H1 (cell line): ENCODE results near the gene PRX. TPM values are rescaled to one million over a fixed set of nuclear protein-coding genes. Genes with fewer than 3 reads are reported as not detected.

ENCODE experiments used
- CTCF ChIA-PET: fragments of 300-600 bp; sonication (Branson Sonifier 250); formaldehyde crosslinking; loops from one replicate; lab custom pipeline; 2021; ENCODE audit not compliant: partially characterized antibody; lab: Charles Lee
- POLR2A ChIA-PET: fragments of 300-600 bp; sonication (Branson Sonifier 250); formaldehyde crosslinking; loops from one replicate; lab custom pipeline; 2021; ENCODE audit warnings: inconsistent platforms; ENCODE audit not compliant: partially characterized antibody; lab: Charles Lee
- DNase-seq, 2 experiments: peaks; one replicate each; pipeline versions ENCODE4 v3.0.0 to v3.0.0-alpha.2; 2010 to 2022; ENCODE audit warnings: low spot score in 2 of 2, low read depth in 1 of 2, mixed read lengths in 1 of 2
- FAIRE-seq: peaks from 2 replicates; lab custom pipeline; 2011; peaks lifted over from hg19 to GRCh38; lab: Jason Lieb, UNC
- H2AFZ ChIP-seq: 2 replicates; pipeline ENCODE4 v1.8.1; 2012; ENCODE audit warnings: low read length, inconsistent platforms
- H2AK5ac ChIP-seq: 2 replicates; pipeline ENCODE4 v1.6.1; 2013; ENCODE audit warnings: low read depth, low read length
- H2BK120ac ChIP-seq: replicated peaks from 2 replicates; pipeline ENCODE3; 2013; ENCODE audit warnings: low read depth, low read length, inconsistent platforms
- H2BK12ac ChIP-seq: 2 replicates; pipeline ENCODE4 v1.6.1; 2013; ENCODE audit warnings: low read depth, low read length
- H2BK15ac ChIP-seq: 2 replicates; pipeline ENCODE4 v1.6.1; 2013; ENCODE audit warnings: low read length
- H2BK20ac ChIP-seq: 2 replicates; pipeline ENCODE4 v1.6.1; 2013; ENCODE audit warnings: low read length
- H2BK5ac ChIP-seq: 2 replicates; pipeline ENCODE4 v1.6.1; 2013; ENCODE audit warnings: low read depth, low read length
- H3K14ac ChIP-seq: 2 replicates; pipeline ENCODE4 v1.6.1; 2013; ENCODE audit warnings: inconsistent platforms; ENCODE audit not compliant: insufficient read length
- H3K18ac ChIP-seq: 2 replicates; pipeline ENCODE4 v1.6.1; 2013; ENCODE audit warnings: low read length; ENCODE audit errors: extremely low read depth
- H3K23ac ChIP-seq: 2 replicates; pipeline ENCODE4 v1.6.1; 2013; ENCODE audit warnings: inconsistent platforms; ENCODE audit not compliant: insufficient read length
- H3K23me2 ChIP-seq: 2 replicates; pipeline ENCODE4 v1.6.1; 2013; ENCODE audit warnings: low read depth, low read length
- H3K27ac ChIP-seq: 2 replicates; pipeline ENCODE4 v1.6.1; 2011; ENCODE audit warnings: low read depth, low read length, inconsistent platforms
- H3K27me3 ChIP-seq, 4 experiments: replicated peaks in 1 of 4; 1 replicate in 1 of 4; 2 replicates in 3 of 4; pipeline versions ENCODE4 v1.6.1 to v1.8.1; 2011 to 2013; ENCODE audit warnings: low read length in 3 of 4, mild to moderate bottlenecking in 3 of 4, inconsistent platforms in 2 of 4, mixed read lengths in 2 of 4, moderate library complexity in 1 of 4; ENCODE audit not compliant: control insufficient read depth in 3 of 4, insufficient read depth in 3 of 4; ENCODE audit errors: extremely low read depth in 1 of 4
- H3K36me3 ChIP-seq, 4 experiments: 2 replicates each; pipeline versions ENCODE4 v1.6.1 to v1.8.1; 2011 to 2013; ENCODE audit warnings: mild to moderate bottlenecking in 4 of 4, low read length in 3 of 4, moderate library complexity in 2 of 4, control low read depth in 1 of 4, inconsistent platforms in 1 of 4; ENCODE audit not compliant: insufficient read depth in 4 of 4, control insufficient read depth in 2 of 4
- H3K4ac ChIP-seq: replicated peaks from 2 replicates; pipeline ENCODE3; 2013; ENCODE audit warnings: low read length, low read depth, mixed read lengths, inconsistent platforms; ENCODE audit not compliant: insufficient read length
- H3K4me1 ChIP-seq, 4 experiments: replicated peaks in 1 of 4; 1 replicate in 1 of 4; 2 replicates in 3 of 4; pipeline versions ENCODE4 v1.6.1 to v1.8.1; 2011 to 2013; ENCODE audit warnings: low read length in 3 of 4, inconsistent platforms in 2 of 4, mixed read lengths in 1 of 4; ENCODE audit not compliant: insufficient read depth in 4 of 4, control insufficient read depth in 3 of 4
- H3K4me2 ChIP-seq, 2 experiments: 2 replicates each; pipeline versions ENCODE4 v1.6.1 to v1.8.1; 2011 to 2013; ENCODE audit warnings: low read depth in 2 of 2, low read length in 2 of 2, control low read depth in 1 of 2, inconsistent platforms in 1 of 2, mild to moderate bottlenecking in 1 of 2; ENCODE audit not compliant: insufficient read depth in 1 of 2
- H3K4me3 ChIP-seq, 4 experiments: fragments of 200-600, 300-600 bp in 1 of 4; sonication (generic), shearing (Covaris generic), sonication (Bioruptor Twin) in 1 of 4; 2 replicates each; pipeline versions ENCODE4 v1.5.1 to v1.8.1; 2011 to 2016; ENCODE audit warnings: low read length in 4 of 4, low read depth in 3 of 4, control low read depth in 2 of 4, inconsistent platforms in 2 of 4, mild to moderate bottlenecking in 2 of 4, mixed read lengths in 1 of 4, moderate library complexity in 1 of 4; ENCODE audit not compliant: insufficient read depth in 2 of 4; ENCODE audit errors: extremely low read depth in 1 of 4
- H3K56ac ChIP-seq: replicated peaks from 2 replicates; pipeline ENCODE3; 2013; ENCODE audit warnings: low read depth, mild to moderate bottlenecking, mixed read lengths, low read length, inconsistent platforms; ENCODE audit not compliant: insufficient read length
- H3K79me1 ChIP-seq: 2 replicates; pipeline ENCODE4 v1.6.1; 2013; ENCODE audit warnings: low read depth, low read length, control low read depth
- H3K79me2 ChIP-seq, 2 experiments: 2 replicates each; pipeline versions ENCODE4 v1.6.1 to v1.8.1; 2012 to 2013; ENCODE audit warnings: low read length in 2 of 2, mild to moderate bottlenecking in 2 of 2, inconsistent platforms in 1 of 2; ENCODE audit not compliant: insufficient read depth in 2 of 2, control insufficient read depth in 1 of 2
- H3K9ac ChIP-seq, 4 experiments: replicated peaks in 1 of 4; 1 replicate in 1 of 4; 2 replicates in 3 of 4; pipeline versions ENCODE4 v1.6.1 to v1.8.1; 2011 to 2013; ENCODE audit warnings: low read depth in 3 of 4, low read length in 3 of 4, control low read depth in 2 of 4, mild to moderate bottlenecking in 2 of 4, moderate library complexity in 2 of 4, inconsistent platforms in 1 of 4; ENCODE audit errors: extremely low read depth in 1 of 4
- H3K9me3 ChIP-seq, 2 experiments: 2 replicates each; pipeline versions ENCODE4 v1.6.1 to v1.8.1; 2012 to 2013; ENCODE audit warnings: mild to moderate bottlenecking in 2 of 2, moderate library complexity in 2 of 2, control low read depth in 1 of 2, inconsistent platforms in 1 of 2, low read depth in 1 of 2, low read length in 1 of 2, mixed read lengths in 1 of 2; ENCODE audit not compliant: insufficient read depth in 2 of 2
- H4K20me1 ChIP-seq, 2 experiments: replicated peaks in 1 of 2; 2 replicates each; pipeline versions ENCODE3 to v1.8.1; 2011 to 2013; ENCODE audit warnings: inconsistent platforms in 2 of 2, low read length in 2 of 2, mild to moderate bottlenecking in 1 of 2; ENCODE audit not compliant: insufficient read depth in 2 of 2, control insufficient read depth in 1 of 2
- H4K5ac ChIP-seq: 2 replicates; pipeline ENCODE4 v1.6.1; 2013; ENCODE audit warnings: low read length, low read depth, mixed read lengths, inconsistent platforms; ENCODE audit not compliant: insufficient read length
- H4K8ac ChIP-seq: 2 replicates; pipeline ENCODE4 v1.8.0; 2013; ENCODE audit warnings: mild to moderate bottlenecking, moderate library complexity, low read length, inconsistent platforms; ENCODE audit not compliant: insufficient read depth; ENCODE audit errors: extremely low read depth
- H4K91ac ChIP-seq: replicated peaks from 2 replicates; pipeline ENCODE3; 2013; ENCODE audit warnings: low read length, mixed read lengths, inconsistent platforms; ENCODE audit not compliant: insufficient read length
- ASH2L ChIP-seq: fragments of 200-600, 300-600 bp; sonication (generic); IDR thresholded peaks from one replicate; pipeline ENCODE4 v1.7.1; 2017; ENCODE audit warnings: low read length
- BACH1 ChIP-seq: IDR thresholded peaks from 2 replicates; pipeline ENCODE4 v1.6.1; 2012; ENCODE audit warnings: low read length, improper control_type of control experiment
- EZH2 ChIP-seq: fragments of 200-600 bp; sonication (generic); IDR thresholded peaks from 2 replicates; pipeline ENCODE4 v1.7.1; 2012; ENCODE audit warnings: low read depth, mild to moderate bottlenecking, moderate library complexity, low read length, inconsistent platforms; ENCODE audit not compliant: severe bottlenecking
- JUND ChIP-seq: IDR thresholded peaks from 2 replicates; pipeline ENCODE4 v1.6.1; 2011; ENCODE audit warnings: mild to moderate bottlenecking, improper control_type of control experiment, low read length
- KDM4A ChIP-seq: IDR thresholded peaks from one replicate; pipeline ENCODE4 v1.7.1; 2012; ENCODE audit warnings: low read depth, mild to moderate bottlenecking, moderate library complexity, low read length, inconsistent platforms; ENCODE audit not compliant: severe bottlenecking
- KDM5A ChIP-seq: fragments of 200-600 bp; IDR thresholded peaks from 2 replicates; pipeline ENCODE4 v1.7.1; 2012; ENCODE audit warnings: mild to moderate bottlenecking, low read length, inconsistent platforms, mixed read lengths
- PHF8 ChIP-seq: fragments of 200-600 bp; sonication (generic); conservative IDR thresholded peaks from 2 replicates; pipeline ENCODE4 v1.7.1; 2012; ENCODE audit warnings: low read depth, mild to moderate bottlenecking, inconsistent platforms, low read length, moderate library complexity
- RAD21 ChIP-seq, 2 experiments: IDR thresholded peaks in 1 of 2; conservative IDR thresholded peaks in 1 of 2; 2 replicates each; pipeline ENCODE4 v1.6.1; 2011; ENCODE audit warnings: low read depth in 2 of 2, low read length in 2 of 2, improper control_type of control experiment in 1 of 2, inconsistent platforms in 1 of 2, mild to moderate bottlenecking in 1 of 2, moderate library complexity in 1 of 2
- RNF2 ChIP-seq: fragments of 200-900, 300-1000 bp; sonication (generic); IDR thresholded peaks from 2 replicates; pipeline ENCODE4 v1.7.1; 2016; ENCODE audit warnings: borderline replicate concordance, low read depth, mild to moderate bottlenecking, antibody characterized with exemption, low read length; ENCODE audit not compliant: poor library complexity, severe bottlenecking; ENCODE audit errors: missing control alignments
- SIRT6 ChIP-seq: IDR thresholded peaks from one replicate; pipeline ENCODE4 v1.7.1; 2012; ENCODE audit warnings: low read length, inconsistent platforms
- TEAD4 ChIP-seq: IDR thresholded peaks from 2 replicates; pipeline ENCODE4 v1.6.1; 2012; ENCODE audit warnings: low read depth, low read length, inconsistent platforms, mixed read lengths
- ZNF274 ChIP-seq: IDR thresholded peaks from 2 replicates; pipeline ENCODE4 v1.7.0; 2012; ENCODE audit warnings: low read length, borderline replicate concordance; ENCODE audit errors: extremely low read depth
- WGBS, 2 experiments: shearing (Covaris generic) in 1 of 2; methylation state at CpG; one replicate each; pipeline versions ENCODE4 v1.1.6 to v1.1.7; 2013 to 2015; ENCODE audit warnings: low lambda C conversion rate in 2 of 2, mixed read lengths in 2 of 2, inconsistent platforms in 1 of 2, low coverage in 1 of 2, missing lambda C conversion rate in 1 of 2; ENCODE audit not compliant: insufficient replicate concordance in 2 of 2, insufficient coverage in 1 of 2, insufficient read length in 1 of 2; ENCODE audit errors: extremely low coverage in 1 of 2, missing lambda C conversion rate in 1 of 2; 5-methylcytosine and 5-hydroxymethylcytosine counted together
- polyA plus RNA-seq, 7 experiments: library from polyadenylated mRNA; depleted of rRNA in 3 of 7; stranded (reverse) in 5 of 7; unstranded in 2 of 7; fragments of >200 nt in 5 of 7; fragments of 200-250 nt in 2 of 7; gene quantifications; 1 replicate in 5 of 7; 2 replicates in 1 of 7; 4 replicates in 1 of 7; pipeline versions ENCODE4 v1.2.1 to v1.2.3, GENCODE V29; 2011 to 2013; ENCODE audit warnings: missing spikeins in 2 of 7, mixed read lengths in 2 of 7
- total RNA-seq: library from RNA; stranded (reverse); fragmentation: NEBNext Ultra II Directional; extraction: Animal tissue kit (Norgen Biotek cat#: 25700); gene quantifications from 2 replicates; pipeline ENCODE4 v1.2.1, GENCODE V29; 2021

The PRX gene
- total and polyA plus RNA-seq, 2 of the 8 experiments (the other 6 are each of a cell fraction or from before 2014, with no cell fraction given): 2.8 to 5.8 TPM

- Histone ChIP-seq H3K27ac (no peak overlapping the region), H3K36me3 (peaks cover 9 to 17% (median 11%) of the 10 kb centered on the region in 4 experiments; a peak in 6 of 8 replicates), H3K27me3 (no peaks in the 10 kb centered on the region), H3K79me1 (no peaks in the 10 kb centered on the region; the same call in 1 of the 2 replicates), H3K18ac (no peak overlapping the region), H2BK20ac (no peak overlapping the region), H2BK12ac (no peak overlapping the region), H3K79me2 (peaks cover 0 to 23% of the 10 kb centered on the region in 2 experiments; a peak in 2 of 4 replicates), H4K20me1 (peaks cover 0 to 5% of the 10 kb centered on the region in 2 experiments), H2AK5ac (no peak overlapping the region), H4K8ac (no peak overlapping the region), H4K91ac (no peak overlapping the region), H2BK15ac (no peak overlapping the region), H3K23me2 (peaks cover 7% of the 10 kb centered on the region; the same call in 1 of the 2 replicates), H4K5ac (no peak overlapping the region), H3K4me1 (peaks cover 3 to 9% (median 7%) of the 10 kb centered on the region in 4 experiments; a peak in 6 of 7 replicates), H2BK120ac (no peak overlapping the region), H3K9ac (0 out of 7 replicates have a peak overlapping the region, but pooled peaks of 1 of the 4 experiments have one; percentile 22), H3K23ac (no peak overlapping the region), H2BK5ac (no peak overlapping the region), H3K4me3 (peak overlapping the region in 1 of 4 experiments; percentile 97; a peak in 2 of 8 replicates), H3K56ac (no peak overlapping the region), H2AFZ (no peak overlapping the region), H3K14ac (no peak overlapping the region), H3K4me2 (peak overlapping the region; percentile 57 to 77; a peak in 2 of 4 replicates), H3K4ac (no peak overlapping the region), H3K9me3 (no peaks in the 10 kb centered on the region)
- ChIA-PET CTCF (interaction anchor here (0.8 kb wide), 1 partner anchor 21 kb away, joined by 3 read pairs; no protein-coding TSS in a partner anchor), POLR2A (interaction anchor here (1.1 to 4.4 kb wide), 5 partner anchors 8 to 32 kb away, joined by 3 to 40 read pairs (median 25); partner anchors contain the start of genes BLVRB, PRX and SPTBN4)
- WGBS, 2 experiments: 83% methylated on average over 11 of the region's 11 CpGs; no CpG with 5 or more reads in 1 of the 2 experiments
- no peak for DNase-seq
- no peak for FAIRE-seq
- no peak for TF ChIP-seq EZH2
- TF ChIP-seq TEAD4: no peak
- TF ChIP-seq PHF8: no peak
- no peak for TF ChIP-seq ASH2L
- TF ChIP-seq SIRT6: no peak
- TF ChIP-seq KDM4A: no peak
- TF ChIP-seq ZNF274: no peak
- TF ChIP-seq RAD21 (IDR thresholded peaks at IDR 0.05 in 1 of 2, conservative IDR thresholded peaks at IDR 0.05 in 1 of 2; ENCODE audit: low read depth in 2 of 2, low read length in 2 of 2): no peak
- TF ChIP-seq JUND: no peak
- TF ChIP-seq BACH1: no peak
- no peak for TF ChIP-seq KDM5A
- TF ChIP-seq RNF2: no peak
Measured at GRCh38 chr19:40441719-40442253, 28.6 kb upstream of the PRX start.
